ENCODE measurements around the gene HIVEP1. TPM values are rescaled to one million over a fixed set of nuclear protein-coding genes. Genes with fewer than 3 reads are reported as not detected.

Gene HIVEP1
- total RNA-seq, 1 donor from 2014 or later = 48.9 TPM

- FAIRE-seq (no peak), DNase-seq (ENCODE audit: low read depth) (no peak)
- Histone ChIP-seq H3K4me3 (ENCODE audit: insufficient read depth, low read depth, low read length) (no peak overlapping the region), H3K27me3 (ENCODE audit: insufficient read depth, low read length) (no peaks in the 10 kb centered on the region), H3K36me3 (ENCODE audit: insufficient read depth, low read length) (no peaks in the 10 kb centered on the region), H3K27ac (ENCODE audit: low read depth, low read length) (no peak overlapping the region), H4K20me1 (ENCODE audit: insufficient read depth, low read length) (no peaks in the 10 kb centered on the region), H3K79me2 (ENCODE audit: insufficient read depth, low read length) (no peaks in the 10 kb centered on the region), H3K4me2 (ENCODE audit: low read length) (no peak overlapping the region), H3K4me1 (ENCODE audit: insufficient read depth, low read length) (no peaks in the 10 kb centered on the region), H3K9me3 (ENCODE audit: insufficient read depth, low read depth, low read length) (no peaks in the 10 kb centered on the region), H3K9ac (ENCODE audit: low read length) (no peak overlapping the region), H2AFZ (ENCODE audit: low read depth, low read length) (no peak overlapping the region)
- Mint-ChIP-seq H3K27ac (ENCODE audit: unreplicated experiment) (no peak overlapping the region), H3K36me3 (ENCODE audit: low read depth, unreplicated experiment) (no peaks in the 10 kb centered on the region), H3K4me1 (ENCODE audit: low read depth, unreplicated experiment) (no peaks in the 10 kb centered on the region), H3K9me3 (ENCODE audit: unreplicated experiment) (no peaks in the 10 kb centered on the region), H3K4me3 (ENCODE audit: unreplicated experiment) (no peak overlapping the region), H3K27me3 (ENCODE audit: low read depth, unreplicated experiment) (no peaks in the 10 kb centered on the region)
- TF ChIP-seq EZH2 (IDR thresholded peaks at IDR 0.05; ENCODE audit: insufficient read depth, low read length) = no peak
- no peak for TF ChIP-seq CTCF (IDR thresholded peaks at IDR 0.05; ENCODE audit: insufficient read depth, low read depth, low read length)
Observed at GRCh38 chr6:12185081-12185673, 173.1 kb downstream of the HIVEP1 start.

- Mint-ChIP-seq H3K36me3 (ENCODE audit: low read depth, unreplicated experiment) (no peaks in the 10 kb centered on the region), H3K4me1 (ENCODE audit: low read depth, unreplicated experiment) (no peaks in the 10 kb centered on the region), H3K27me3 (ENCODE audit: low read depth, unreplicated experiment) (no peaks in the 10 kb centered on the region), H3K27ac (ENCODE audit: unreplicated experiment) (no peak overlapping the region), H3K9me3 (ENCODE audit: unreplicated experiment) (no peaks in the 10 kb centered on the region), H3K4me3 (ENCODE audit: unreplicated experiment) (no peak overlapping the region)
- DNase-seq (ENCODE audit: low read depth) (no peak), FAIRE-seq (no peak)
- H3K9me3 ChIP-seq (ENCODE audit: insufficient read depth, low read depth, low read length) = no peaks in the 10 kb centered on the region
- H2AFZ ChIP-seq (ENCODE audit: low read depth, low read length) = no peak overlapping the region
- no peak overlapping the region for H3K9ac ChIP-seq (ENCODE audit: low read length)
- no peaks in the 10 kb centered on the region for H3K27me3 ChIP-seq (ENCODE audit: insufficient read depth, low read length)
- H3K4me2 ChIP-seq (ENCODE audit: low read length) = no peak overlapping the region
- H4K20me1 ChIP-seq (ENCODE audit: insufficient read depth, low read length) = no peaks in the 10 kb centered on the region
- no peaks in the 10 kb centered on the region for H3K4me1 ChIP-seq (ENCODE audit: insufficient read depth, low read length)
- no peak overlapping the region for H3K4me3 ChIP-seq (ENCODE audit: insufficient read depth, low read depth, low read length)
- no peak for TF ChIP-seq CTCF (IDR thresholded peaks at IDR 0.05; ENCODE audit: insufficient read depth, low read depth, low read length)
- TF ChIP-seq EZH2 (IDR thresholded peaks at IDR 0.05; ENCODE audit: insufficient read depth, low read length) = no peak
- no peak overlapping the region for H3K27ac ChIP-seq (ENCODE audit: low read depth, low read length)
- H3K36me3 ChIP-seq (ENCODE audit: insufficient read depth, low read length) = no peaks in the 10 kb centered on the region
- no peaks in the 10 kb centered on the region for H3K79me2 ChIP-seq (ENCODE audit: insufficient read depth, low read length)
Observed at GRCh38 chr6:12186528-12186927, 174.4 kb downstream of the HIVEP1 start.

- Mint-ChIP-seq H3K36me3 (ENCODE audit: low read depth, unreplicated experiment) (no peaks in the 10 kb centered on the region), H3K4me3 (ENCODE audit: unreplicated experiment) (no peak overlapping the region), H3K4me1 (ENCODE audit: low read depth, unreplicated experiment) (no peaks in the 10 kb centered on the region), H3K9me3 (ENCODE audit: unreplicated experiment) (no peaks in the 10 kb centered on the region), H3K27me3 (ENCODE audit: low read depth, unreplicated experiment) (peaks cover 2% of the 10 kb centered on the region), H3K27ac (ENCODE audit: unreplicated experiment) (no peak overlapping the region)
- Histone ChIP-seq H3K4me3 (ENCODE audit: insufficient read depth, low read depth, low read length) (no peak overlapping the region), H4K20me1 (ENCODE audit: insufficient read depth, low read length) (no peaks in the 10 kb centered on the region), H3K27me3 (ENCODE audit: insufficient read depth, low read length) (no peaks in the 10 kb centered on the region), H3K27ac (ENCODE audit: low read depth, low read length) (no peak overlapping the region), H3K4me2 (ENCODE audit: low read length) (no peak overlapping the region), H3K79me2 (ENCODE audit: insufficient read depth, low read length) (no peaks in the 10 kb centered on the region), H3K36me3 (ENCODE audit: insufficient read depth, low read length) (no peaks in the 10 kb centered on the region), H3K9me3 (ENCODE audit: insufficient read depth, low read depth, low read length) (no peaks in the 10 kb centered on the region), H3K4me1 (ENCODE audit: insufficient read depth, low read length) (no peaks in the 10 kb centered on the region), H3K9ac (ENCODE audit: low read length) (no peak overlapping the region), H2AFZ (ENCODE audit: low read depth, low read length) (no peak overlapping the region)
- no peak for DNase-seq (ENCODE audit: low read depth)
- no peak for FAIRE-seq
- no peak for TF ChIP-seq EZH2 (IDR thresholded peaks at IDR 0.05; ENCODE audit: insufficient read depth, low read length)
- TF ChIP-seq CTCF (IDR thresholded peaks at IDR 0.05; ENCODE audit: insufficient read depth, low read depth, low read length) = no peak
Observed at GRCh38 chr6:12189150-12189549, 177.0 kb downstream of the HIVEP1 start.
